ENCODE data around the gene AHCYL1.

AHCYL1 gene

DNA sequence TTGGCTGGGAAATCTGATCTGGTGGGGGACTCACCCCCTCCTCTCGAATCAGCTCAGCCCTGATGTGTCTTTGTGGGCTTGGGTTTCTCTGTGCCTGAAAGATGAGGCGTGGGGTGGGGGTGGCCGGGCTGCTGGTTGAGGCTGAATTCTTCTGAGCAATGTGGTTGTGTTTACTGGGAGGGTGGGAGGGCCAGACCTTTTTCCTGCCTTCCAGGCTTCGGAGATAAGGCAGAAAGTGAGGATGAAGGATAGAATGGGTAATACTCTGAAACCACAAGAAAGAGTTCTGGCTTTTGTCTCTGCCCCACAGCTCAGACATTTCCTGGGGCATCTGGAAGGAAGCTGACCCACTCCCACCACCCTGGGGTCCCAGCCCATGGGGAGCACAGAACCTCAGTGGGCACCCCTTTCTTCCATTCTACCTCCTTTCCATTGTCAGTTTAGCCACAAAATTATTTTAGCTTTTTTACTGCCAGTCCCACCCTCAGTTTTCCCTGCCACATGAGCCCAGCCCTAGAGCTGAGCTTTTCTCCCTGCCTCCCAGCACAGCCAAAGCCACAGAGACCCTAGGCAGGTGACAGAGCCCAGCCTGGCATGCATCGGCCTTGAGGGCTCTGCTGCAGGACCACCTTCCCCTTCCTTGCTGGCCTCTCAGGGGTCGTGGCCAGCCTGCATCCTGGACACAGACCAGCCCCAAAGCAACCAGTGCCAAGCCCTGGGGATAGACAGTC is 74.7 kb downstream of the AHCYL1 start:
- in situ Hi-C loops (cut with MboI; ENCODE audit: low sequenced_read_pairs) = no loop called here

DNA sequence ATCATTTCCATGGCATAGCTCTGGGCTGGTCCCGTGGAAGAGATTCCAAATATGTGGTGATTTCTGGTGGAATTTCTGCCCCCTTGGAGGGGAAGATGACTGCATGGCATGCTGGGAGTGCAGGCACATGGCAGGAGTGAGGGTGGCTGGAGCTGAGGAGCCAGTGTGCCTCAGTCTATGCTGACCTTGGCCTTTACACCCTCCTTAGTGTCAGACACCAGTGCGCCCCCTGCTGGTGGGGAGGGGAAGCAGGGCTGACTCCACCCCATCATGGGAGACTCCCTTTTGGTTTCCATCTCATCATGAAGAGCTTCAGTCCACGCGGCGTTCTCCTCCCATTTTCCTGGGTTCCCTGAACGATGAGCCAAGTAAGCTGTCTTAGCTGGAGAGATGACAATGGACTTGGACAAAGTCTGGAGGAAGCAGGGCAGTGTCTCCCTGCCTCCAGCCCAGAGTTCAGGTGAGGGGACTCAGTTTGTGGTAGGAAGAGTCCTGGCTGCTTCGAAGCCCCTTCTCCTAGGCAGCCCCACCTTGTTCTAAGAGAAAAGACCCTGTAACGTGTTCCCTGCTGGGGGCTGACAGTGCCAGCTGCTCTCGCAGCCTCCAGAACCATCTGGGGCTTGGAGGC is 75.6 kb downstream of the AHCYL1 start:
- in situ Hi-C loops (cut with MboI; ENCODE audit: low sequenced_read_pairs) = no loop called here

DNA sequence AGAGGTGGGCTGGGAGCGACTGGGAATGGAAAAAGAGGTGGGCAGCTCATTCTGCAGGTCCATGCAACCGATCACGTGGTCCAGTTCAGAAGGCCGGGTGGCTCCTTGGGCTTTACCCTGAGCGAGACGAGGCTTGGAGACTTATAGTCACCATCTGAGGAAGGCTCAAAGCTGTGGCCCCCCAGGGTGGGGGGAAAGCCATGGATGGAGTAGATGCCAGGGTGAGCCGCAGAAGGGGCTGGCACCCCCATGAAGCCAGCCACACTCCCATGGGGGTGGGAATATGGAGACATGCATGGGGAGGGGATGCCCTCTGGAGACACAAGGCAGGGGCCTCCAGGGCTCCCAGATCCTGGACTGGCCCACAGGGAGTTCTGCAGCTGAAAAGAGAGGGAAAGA is 76.1 kb downstream of the AHCYL1 start:
- in situ Hi-C loops (cut with MboI; ENCODE audit: low sequenced_read_pairs) = no loop called here

DNA sequence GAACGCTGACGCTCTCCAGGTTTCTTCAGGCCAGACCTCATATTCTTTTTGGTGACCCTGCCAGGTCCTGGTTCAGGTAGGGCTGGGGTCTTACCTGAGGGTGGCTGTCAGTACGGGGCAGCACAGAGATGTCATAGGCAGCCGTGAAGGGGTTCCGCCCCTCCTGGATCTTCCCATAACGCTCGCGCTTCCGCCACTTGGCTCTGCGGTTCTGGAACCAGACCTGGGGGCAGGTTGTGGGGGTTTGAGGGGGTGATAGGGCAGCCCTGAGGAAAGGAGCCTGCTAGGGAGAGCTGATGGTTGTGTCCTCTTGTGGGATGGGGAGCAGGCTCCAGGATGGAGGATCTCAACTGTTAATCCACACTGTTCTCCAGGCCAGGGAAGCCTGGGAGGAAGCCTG is 76.8 kb downstream of the AHCYL1 start:
- in situ Hi-C loops (cut with MboI; ENCODE audit: low sequenced_read_pairs) = no loop called here

DNA sequence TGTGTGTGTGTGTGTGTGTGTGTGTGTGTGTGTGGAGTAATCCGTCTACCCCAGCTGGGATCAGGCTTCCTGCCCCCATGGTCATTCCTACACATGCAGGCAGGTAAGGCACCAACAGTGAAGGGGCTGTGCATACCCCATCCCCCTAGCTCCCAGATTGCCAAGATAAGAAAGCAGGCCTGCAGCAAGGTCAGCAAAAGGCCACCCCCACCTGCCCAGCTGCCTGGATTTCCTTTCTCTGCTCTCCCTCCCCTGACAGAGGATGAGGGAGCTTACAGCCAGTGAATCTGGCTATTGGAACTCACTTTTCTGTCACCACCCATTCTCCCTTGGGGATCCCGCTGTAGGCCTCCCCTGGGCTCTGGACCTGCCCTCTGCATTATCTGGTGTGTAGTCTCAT is 78.0 kb downstream of the AHCYL1 start:
- in situ Hi-C loops (cut with MboI; ENCODE audit: low sequenced_read_pairs) = no loop called here

DNA sequence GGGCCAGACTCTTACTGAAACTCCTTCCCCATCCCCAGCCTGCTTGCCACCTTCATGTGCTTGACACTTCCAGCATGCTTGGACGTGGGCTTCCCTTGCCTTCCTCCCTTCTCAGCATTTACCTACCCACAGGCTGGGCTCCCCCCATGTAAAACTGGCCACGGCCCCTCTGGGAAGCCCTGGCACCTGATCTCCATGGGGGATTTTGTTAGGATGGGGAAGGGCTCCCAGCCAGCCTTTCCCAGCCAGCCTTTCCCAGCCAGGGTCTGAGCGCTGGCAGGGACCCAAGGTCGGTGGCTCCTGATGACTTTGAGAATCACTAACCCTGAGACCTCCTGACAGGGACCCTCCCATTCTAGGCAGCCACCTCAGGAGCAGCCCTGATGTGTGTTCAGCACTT is 79.2 kb downstream of the AHCYL1 start:
- in situ Hi-C loops (cut with MboI; ENCODE audit: low sequenced_read_pairs) = no loop called here

DNA sequence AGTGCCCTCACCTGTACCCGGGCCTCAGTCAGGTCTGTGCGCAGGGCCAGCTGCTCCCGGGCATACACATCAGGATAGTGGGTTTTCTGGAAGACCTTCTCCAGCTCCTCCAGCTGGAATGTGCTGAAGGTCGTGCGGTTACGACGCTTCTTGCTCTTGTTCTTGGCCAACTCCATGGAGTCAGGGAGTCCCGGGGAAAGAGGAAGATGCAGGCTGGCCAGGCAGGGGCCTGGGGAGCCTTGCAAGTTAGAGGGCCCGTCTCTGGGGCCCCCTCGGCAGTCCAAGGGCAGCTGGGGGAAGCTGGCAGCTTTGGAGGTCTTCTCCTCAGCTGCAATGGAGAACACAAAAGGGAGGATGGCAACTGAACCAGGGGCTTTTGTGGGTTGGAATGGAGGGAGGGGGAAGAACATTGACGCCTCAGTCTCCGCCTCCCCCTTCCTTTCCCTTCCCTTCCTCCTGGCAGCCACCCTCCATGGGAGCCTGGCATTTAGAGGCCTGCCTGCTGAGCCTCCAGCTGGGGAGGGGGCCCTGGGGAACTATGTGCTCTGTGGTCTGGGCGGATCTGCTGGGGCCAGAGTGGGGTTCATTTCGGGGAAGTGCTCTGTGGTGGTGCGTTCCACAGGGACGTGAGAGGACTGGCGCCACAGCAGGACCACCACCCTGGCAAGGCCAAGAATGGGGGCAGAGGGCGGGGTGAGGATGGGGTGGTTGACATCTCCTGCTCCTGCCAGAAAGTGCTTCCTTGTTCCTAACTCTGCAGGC is 80.2 kb downstream of the AHCYL1 start:
- in situ Hi-C loops (cut with MboI; ENCODE audit: low sequenced_read_pairs) = no loop called here

DNA sequence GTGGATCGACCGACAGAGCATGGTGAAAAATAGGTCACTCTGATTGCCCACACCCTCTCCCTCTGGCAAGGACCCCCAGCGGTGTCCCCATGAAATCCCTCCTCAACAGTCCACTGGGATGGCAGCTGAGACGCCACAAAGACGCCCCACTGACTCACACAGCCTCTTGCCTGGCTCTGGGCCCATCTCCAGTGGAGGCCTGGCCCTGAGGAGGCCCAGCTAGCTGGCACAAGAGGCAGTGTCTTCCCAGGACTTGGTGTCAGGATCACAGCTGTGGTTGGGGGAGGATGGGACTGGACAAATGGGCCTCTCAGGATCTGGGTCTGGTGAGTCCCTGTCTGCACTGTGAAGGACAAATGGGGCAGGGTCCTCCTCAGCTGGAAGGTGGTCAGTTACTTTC is 81.3 kb downstream of the AHCYL1 start:
- in situ Hi-C loops (cut with MboI; ENCODE audit: low sequenced_read_pairs) = no loop called here

DNA sequence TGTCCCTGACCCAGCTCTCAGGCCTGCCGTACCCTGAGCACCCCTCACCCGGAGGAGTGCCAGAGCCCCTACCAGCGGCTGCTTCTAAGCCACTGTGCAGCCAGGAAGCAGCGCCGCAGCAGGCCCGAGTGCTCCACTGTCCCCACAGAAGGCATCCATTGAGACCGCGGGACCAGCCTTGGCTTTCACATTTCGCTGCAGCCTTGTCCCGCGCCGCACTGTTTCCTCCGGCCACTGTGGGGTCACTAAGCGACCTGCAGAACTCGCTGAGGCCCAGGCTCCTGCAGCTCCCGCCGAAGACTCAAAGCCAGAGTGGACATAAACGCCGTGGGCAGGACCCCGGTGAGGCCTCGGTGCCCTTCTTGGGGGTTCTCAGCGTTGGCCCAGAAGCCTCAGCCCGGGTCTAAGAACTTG is 82.9 kb downstream of the AHCYL1 start:
- in situ Hi-C loops (cut with MboI; ENCODE audit: low sequenced_read_pairs) = no loop called here

DNA sequence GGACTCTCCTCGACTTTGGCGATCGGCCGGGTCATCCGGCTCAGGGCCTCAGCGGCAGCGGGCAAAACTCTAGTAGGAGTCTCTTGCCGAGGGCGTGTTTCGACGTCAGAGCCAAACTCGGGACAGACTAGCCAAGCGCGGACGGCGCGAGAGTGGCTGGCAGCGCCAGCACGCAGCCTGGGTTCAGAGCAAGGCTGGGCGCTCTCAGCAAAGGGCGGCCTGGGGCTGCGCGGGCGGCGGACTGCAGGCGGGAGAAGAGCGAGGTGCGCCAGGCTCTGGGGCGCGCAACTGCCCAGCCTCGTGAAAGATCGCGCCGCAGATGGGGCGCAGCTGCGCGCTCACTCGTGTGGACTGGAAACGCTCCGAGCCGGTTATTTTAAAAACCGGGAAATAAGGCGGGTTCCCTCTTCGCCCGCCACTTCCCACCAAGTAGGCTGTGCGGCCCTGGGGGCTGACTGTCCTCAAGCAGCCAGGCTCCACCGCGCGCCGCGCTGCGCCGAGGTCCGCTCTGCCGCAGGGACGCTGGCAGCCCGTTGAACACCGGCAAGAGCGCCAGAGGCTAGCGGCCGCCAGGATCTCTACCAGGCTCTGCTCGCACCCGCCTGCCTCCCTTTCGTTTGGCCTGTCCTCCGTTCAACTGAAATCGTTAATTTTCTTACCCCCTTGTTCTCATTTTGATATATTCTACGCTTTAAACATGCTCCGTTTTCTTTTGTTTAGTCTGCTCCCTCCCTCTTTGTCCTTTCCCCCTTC is 83.5 kb downstream of the AHCYL1 start:
- in situ Hi-C loops (cut with MboI; ENCODE audit: low sequenced_read_pairs) = no loop called here

DNA sequence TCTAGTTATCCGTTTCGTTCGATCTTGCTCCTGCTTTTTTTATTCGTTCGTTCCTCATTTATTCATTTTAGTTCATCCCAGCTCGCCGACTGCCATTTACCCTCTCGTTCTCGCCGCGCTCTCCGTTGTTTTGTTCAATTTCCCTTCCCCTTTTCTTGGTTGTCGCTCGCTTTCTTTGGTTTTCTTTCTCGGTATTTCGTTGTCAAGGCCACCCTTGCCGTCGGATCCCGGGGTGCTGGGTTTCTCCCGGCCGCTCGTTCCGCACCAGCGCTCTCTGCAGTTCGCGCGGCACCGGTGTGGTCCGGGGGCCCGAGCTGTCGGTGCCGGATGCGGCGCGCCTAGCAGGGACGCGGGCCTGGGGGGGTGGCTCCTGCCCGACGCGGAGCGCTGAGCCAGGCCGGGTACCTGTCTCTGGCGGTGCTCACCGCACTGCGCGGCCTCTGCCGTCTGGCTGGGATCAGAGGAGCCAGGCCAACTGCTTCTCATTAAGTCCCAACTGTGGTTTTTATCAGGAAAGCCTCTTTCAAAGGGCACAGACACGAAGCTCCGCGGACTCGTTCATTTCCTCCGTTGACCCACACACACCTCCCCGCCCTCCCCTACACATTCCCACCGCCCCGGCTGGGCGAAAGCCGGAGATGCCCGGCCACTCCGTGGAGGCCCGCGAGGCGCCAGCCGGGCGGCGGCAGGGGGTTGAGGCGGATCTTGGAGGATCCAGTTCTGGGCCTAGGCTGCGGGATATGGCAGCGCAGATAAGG is 84.3 kb downstream of the AHCYL1 start:
- in situ Hi-C loops (cut with MboI; ENCODE audit: low sequenced_read_pairs) = no loop called here

DNA sequence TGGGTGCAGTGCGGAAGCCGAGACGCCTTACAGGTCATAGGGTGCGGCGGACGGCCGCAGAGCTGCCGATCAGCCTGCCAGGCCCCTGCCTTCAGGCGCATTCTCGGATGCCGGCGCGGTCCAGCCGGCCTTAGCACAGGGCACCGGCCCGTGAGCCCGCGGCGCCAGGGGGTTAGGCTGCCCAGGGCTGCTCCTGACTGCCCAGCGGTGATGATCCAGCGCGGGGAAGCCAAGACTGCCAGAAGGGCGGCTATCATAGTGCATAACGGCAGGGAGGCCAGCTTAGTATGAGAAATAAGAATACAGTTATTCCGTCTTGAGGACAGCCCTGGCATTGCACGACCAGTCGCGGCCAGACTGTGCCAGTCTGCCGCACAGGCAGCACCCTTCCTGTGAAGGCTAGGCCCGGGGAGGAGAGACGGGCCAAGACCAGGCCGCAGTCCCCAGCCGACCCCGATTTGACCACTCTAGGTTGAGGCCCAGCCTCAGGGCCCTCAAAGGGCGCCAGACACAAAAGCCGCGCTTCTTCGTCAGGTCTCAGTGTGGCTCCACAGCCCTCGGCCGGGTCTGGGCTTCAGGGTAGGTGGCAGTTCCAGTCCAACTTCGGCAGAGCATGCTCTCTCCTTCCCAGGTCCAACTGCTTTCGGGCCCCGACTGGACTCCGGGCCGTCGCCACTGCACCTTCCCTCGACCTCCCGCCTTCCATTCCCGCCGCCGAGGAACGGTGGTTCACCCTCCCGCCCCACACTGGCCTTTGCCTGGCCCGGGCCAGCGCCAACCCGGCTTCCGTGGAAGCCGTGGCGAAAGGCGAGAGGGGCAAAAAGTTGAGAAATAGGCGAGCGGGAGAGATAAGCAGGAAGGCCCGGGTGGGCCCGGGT is 85.1 kb downstream of the AHCYL1 start:
- in situ Hi-C loops (cut with MboI; ENCODE audit: low sequenced_read_pairs) = no loop called here

DNA sequence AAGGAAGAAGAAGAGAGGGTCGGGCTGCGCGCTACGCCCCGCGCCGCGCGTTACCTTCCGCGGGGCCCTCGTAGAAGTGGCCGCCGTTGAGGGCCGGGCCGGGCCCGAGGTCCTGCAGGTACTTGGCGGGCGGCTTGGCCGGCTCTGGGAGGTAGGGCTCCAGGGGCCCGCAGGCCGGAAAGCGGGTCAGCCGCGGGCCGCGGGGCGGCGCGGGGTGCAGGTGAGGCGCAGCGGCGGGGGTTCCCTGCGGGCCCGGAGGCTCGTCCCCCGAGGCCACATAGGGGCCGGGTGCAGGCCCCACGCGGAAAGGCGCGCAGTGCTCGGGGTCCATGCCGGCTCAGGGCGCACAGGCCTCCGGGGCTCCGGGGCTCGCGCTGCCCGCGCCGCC is 85.7 kb downstream of the AHCYL1 start:
- in situ Hi-C loops (cut with MboI; ENCODE audit: low sequenced_read_pairs) = no loop called here

DNA sequence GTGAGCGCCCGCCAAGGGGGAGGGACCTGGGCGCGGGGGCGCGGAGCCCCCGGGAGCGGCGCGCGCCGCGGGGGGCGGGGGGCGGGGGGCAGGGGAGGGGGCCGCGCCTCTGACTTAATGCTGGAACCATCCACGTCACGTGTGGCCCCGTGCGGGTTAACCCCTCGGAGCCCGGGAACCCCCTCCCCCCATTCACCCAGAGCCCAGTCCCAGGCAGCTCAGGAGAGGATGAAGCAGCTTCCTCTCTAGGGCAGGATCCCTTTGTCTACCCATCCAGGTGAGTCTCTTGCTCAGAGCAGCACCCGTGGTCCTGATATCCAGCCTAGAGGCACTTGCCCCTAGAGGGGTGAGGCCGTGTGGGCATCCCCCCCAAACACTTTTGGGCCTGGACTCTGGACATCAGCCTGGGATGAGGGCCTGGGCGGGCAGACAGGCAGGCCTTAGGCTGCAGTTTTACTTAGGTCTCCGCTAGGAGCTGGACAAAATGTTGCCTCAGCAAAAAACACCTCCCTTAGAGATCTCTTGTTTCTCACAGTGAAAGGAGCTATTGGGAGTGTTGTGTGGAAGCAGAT is 86.2 kb downstream of the AHCYL1 start, which contains the start of gene ALX3:
Gene ALX3, minus strand, starts transcription at position 2 of the 572 bp plus-strand sequence. CDS start 60 bp downstream, outside the sequence.
- in situ Hi-C loops (cut with MboI; ENCODE audit: low sequenced_read_pairs) = no loop called here
